Measurements from ENCODE around the gene PCSK6.

PCSK6 gene

GRCh38 chr15:101255615-101256241, 233.8 kb downstream of the PCSK6 start:
- H3K79me2 ChIP-seq (ENCODE audit: control insufficient read depth, low read length), result peaks cover 3% of the 10 kb centered on the region
- H3K4me1 ChIP-seq (ENCODE audit: control insufficient read depth, low read length), result peaks cover 11% of the 10 kb centered on the region
- H3F3A ChIP-seq (ENCODE audit: control insufficient read depth, insufficient read depth), result no peaks in the 10 kb centered on the region
- H3K9me3 ChIP-seq (ENCODE audit: control insufficient read depth, insufficient read depth, low read length), result no peaks in the 10 kb centered on the region
- H3K4me2 ChIP-seq (ENCODE audit: low read length), result no peak overlapping the region
- peaks cover 15% of the 10 kb centered on the region; the same call in 1 of the 2 replicates for H3K27me3 ChIP-seq (ENCODE audit: control insufficient read depth, low read length)
- no peak overlapping the region for H3K4me3 ChIP-seq (ENCODE audit: low read length)
- peaks cover 2% of the 10 kb centered on the region; the same call in 1 of the 2 replicates for H4K20me1 ChIP-seq (ENCODE audit: control insufficient read depth, insufficient read depth, low read depth, low read length)
- H3K9me2 ChIP-seq (replicated peaks; ENCODE audit: control insufficient read depth, low read length), result no peaks in the 10 kb centered on the region
- H3K36me3 ChIP-seq (ENCODE audit: control insufficient read depth, low read length), result no peaks in the 10 kb centered on the region
- no peak for TF ChIP-seq EZH2phosphoT487 (IDR thresholded peaks at IDR 0.05; ENCODE audit: borderline replicate concordance, low read length)
- TF ChIP-seq CTCF (IDR thresholded peaks at IDR 0.05; ENCODE audit: low read depth, low read length, poor library complexity, severe bottlenecking), result no peak
- no peak overlapping the region for H3K27ac ChIP-seq (ENCODE audit: low read depth, low read length)

DNA sequence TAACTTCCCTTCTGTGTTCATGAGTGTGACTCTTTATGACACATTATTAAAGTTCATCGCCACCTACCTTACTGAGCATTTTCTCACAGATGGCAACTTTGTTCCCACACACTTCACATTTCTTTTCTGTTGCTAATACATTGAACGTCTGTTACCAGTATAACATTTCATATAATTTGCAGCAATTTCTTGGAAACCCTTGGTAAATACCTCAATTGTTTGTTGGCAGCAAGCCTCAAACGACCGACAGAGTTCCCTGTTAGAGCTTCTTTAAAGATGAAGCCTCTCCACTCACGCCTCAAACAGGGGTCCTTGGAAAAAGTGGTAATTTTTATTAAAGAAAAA, 234.5 kb downstream of the PCSK6 start:
- Histone ChIP-seq H3K79me2 (ENCODE audit: control insufficient read depth, low read length) (peaks cover 10% of the 10 kb centered on the region), H3K9me2 (replicated peaks; ENCODE audit: control insufficient read depth, low read length) (no peaks in the 10 kb centered on the region), H4K20me1 (ENCODE audit: control insufficient read depth, insufficient read depth, low read depth, low read length) (peaks cover 9% of the 10 kb centered on the region; the same call in 1 of the 2 replicates), H3K4me2 (ENCODE audit: low read length) (no peak overlapping the region), H3K4me3 (ENCODE audit: low read length) (no peak overlapping the region), H3K27me3 (ENCODE audit: control insufficient read depth, low read length) (peaks cover 15% of the 10 kb centered on the region; the same call in 1 of the 2 replicates), H3F3A (ENCODE audit: control insufficient read depth, insufficient read depth) (no peaks in the 10 kb centered on the region), H3K9me3 (ENCODE audit: control insufficient read depth, insufficient read depth, low read length) (no peaks in the 10 kb centered on the region), H3K4me1 (ENCODE audit: control insufficient read depth, low read length) (peaks cover 18% of the 10 kb centered on the region), H3K27ac (ENCODE audit: low read depth, low read length) (no peak overlapping the region), H3K36me3 (ENCODE audit: control insufficient read depth, low read length) (no peaks in the 10 kb centered on the region)
- no peak for TF ChIP-seq CTCF (IDR thresholded peaks at IDR 0.05; ENCODE audit: low read depth, low read length, poor library complexity, severe bottlenecking)
- TF ChIP-seq EZH2phosphoT487 (IDR thresholded peaks at IDR 0.05; ENCODE audit: borderline replicate concordance, low read length), result no peak

DNA sequence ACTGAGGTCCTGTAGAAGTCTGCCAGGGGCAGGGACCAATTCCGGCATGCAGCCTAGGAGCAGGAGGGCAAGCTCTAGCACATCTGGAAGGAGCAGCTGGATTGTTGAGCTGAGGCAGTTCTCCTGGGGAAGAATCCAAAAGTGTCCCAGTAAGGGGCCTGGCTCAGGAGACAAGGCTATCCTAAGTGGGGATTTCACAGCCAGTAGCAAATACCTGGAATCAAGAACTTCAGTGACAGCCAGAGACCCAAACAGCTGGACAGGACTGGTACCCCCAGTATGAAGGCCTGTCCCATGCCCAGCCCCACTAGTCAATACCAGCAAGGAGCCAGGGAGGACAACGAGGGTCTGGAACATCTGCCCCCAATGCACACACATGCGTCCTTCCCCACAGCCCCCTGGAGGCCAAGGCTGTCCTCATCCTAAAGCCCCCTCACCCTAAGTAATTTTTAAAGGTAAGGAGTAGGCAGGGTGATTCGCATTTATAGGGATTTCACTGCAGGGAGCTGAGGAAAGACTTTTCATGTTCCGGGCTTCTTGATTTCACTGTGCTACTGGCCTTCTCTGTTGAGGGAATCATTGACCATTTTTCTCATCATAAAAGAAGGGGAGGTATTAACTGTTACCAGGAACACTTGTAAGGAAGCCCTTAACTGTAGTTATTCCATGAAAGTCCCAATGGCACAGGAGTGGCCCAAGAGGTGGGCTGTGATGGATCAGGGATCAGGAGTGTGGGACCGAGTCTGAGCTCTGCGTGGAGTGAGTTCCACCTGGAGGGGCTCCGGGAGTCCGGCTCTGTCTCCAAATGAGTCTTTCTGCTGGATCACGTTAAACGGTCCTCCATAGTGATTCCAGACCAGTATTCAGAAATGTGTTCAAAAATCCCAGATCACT, 235.1 kb downstream of the PCSK6 start:
- Histone ChIP-seq H3K4me3 (ENCODE audit: low read length) (no peak overlapping the region), H3K4me2 (ENCODE audit: low read length) (no peak overlapping the region), H3K27me3 (ENCODE audit: control insufficient read depth, low read length) (peaks cover 15% of the 10 kb centered on the region; the same call in 1 of the 2 replicates), H3K9me3 (ENCODE audit: control insufficient read depth, insufficient read depth, low read length) (no peaks in the 10 kb centered on the region), H3K9me2 (replicated peaks; ENCODE audit: control insufficient read depth, low read length) (no peaks in the 10 kb centered on the region), H3K79me2 (ENCODE audit: control insufficient read depth, low read length) (peaks cover 16% of the 10 kb centered on the region), H3F3A (ENCODE audit: control insufficient read depth, insufficient read depth) (no peaks in the 10 kb centered on the region), H3K27ac (ENCODE audit: low read depth, low read length) (no peak overlapping the region), H3K4me1 (ENCODE audit: control insufficient read depth, low read length) (peaks cover 20% of the 10 kb centered on the region), H4K20me1 (ENCODE audit: control insufficient read depth, insufficient read depth, low read depth, low read length) (peaks cover 9% of the 10 kb centered on the region; the same call in 1 of the 2 replicates), H3K36me3 (ENCODE audit: control insufficient read depth, low read length) (no peaks in the 10 kb centered on the region)
- TF ChIP-seq EZH2phosphoT487 (IDR thresholded peaks at IDR 0.05; ENCODE audit: borderline replicate concordance, low read length), result no peak
- no peak for TF ChIP-seq CTCF (IDR thresholded peaks at IDR 0.05; ENCODE audit: low read depth, low read length, poor library complexity, severe bottlenecking)
